HK-2 (cell line): ENCODE data around the gene EPHA1.

Source experiments
- DNase-seq: peaks from one replicate; pipeline ENCODE4 v3.0.0-alpha.2; 2018; ENCODE audit not compliant: unreplicated experiment

EPHA1 gene

DNA sequence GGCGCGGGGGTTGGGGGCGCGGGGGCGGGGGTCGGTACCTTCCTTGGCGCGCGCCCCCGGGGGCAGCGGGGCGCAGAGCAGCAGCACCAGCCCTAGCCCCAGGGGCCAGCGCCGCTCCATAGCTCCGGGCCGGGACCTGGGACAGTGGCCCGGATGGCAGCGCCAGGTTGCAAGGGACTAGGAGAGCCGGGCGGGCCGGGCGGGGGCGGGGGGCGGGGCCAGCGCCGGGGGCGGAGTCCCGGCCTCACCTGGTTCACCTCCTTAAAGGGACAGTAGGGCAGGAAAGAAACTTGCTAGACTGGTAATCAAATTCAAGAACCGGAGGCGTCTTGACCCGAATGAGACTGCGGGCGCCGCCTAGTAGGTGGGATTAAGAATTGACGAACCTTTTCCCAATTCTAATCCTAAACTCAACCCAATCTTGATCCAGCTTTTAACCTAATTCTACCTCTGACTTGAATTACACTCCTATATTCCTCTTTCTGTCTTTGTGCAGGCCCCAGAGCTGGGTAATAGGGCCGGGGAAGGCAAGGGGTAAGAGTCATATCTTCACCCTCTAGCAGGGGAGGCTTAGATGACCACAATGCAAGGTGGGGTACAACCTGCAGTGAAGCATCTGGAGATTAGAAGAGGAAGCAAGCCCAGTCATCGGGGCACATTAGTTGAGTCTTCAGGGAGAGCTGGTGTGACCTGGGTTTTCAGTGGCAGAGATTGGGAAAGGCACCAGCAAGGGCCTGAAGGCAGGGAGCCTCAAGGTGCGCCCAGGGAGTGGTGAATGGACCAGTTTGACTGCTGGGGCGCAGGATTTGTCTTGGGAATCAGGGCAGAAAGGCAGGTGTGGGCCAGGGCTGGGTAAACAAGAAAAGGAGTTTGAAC lies at the start of gene EPHA1:
Gene EPHA1, minus strand, starts transcription at position 171 of the 876 bp plus-strand sequence. Its CDS starts 51 bp downstream, at position 120.
- peak; percentile 6 for DNase-seq

DNA sequence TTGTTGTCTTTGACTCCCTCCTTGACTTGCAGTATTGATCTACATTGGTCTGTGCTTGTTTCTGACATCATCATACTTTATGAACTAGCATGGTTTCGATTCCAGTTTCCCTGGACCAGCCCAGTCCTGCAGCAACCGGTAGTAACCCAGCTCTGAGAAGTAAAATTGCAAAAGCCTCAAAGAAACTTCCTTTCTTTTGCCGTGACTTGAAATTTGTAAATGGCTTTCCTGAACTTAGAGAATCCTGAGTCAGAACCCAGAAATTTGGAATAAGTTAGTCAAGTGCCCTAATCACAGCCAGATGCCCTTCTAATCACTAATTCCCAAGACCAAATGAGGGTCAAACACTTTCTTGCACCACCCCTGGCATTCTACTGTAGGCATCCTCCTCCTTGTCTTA lies 49.6 kb upstream of the EPHA1 start:
- DNase-seq: no peak

DNA sequence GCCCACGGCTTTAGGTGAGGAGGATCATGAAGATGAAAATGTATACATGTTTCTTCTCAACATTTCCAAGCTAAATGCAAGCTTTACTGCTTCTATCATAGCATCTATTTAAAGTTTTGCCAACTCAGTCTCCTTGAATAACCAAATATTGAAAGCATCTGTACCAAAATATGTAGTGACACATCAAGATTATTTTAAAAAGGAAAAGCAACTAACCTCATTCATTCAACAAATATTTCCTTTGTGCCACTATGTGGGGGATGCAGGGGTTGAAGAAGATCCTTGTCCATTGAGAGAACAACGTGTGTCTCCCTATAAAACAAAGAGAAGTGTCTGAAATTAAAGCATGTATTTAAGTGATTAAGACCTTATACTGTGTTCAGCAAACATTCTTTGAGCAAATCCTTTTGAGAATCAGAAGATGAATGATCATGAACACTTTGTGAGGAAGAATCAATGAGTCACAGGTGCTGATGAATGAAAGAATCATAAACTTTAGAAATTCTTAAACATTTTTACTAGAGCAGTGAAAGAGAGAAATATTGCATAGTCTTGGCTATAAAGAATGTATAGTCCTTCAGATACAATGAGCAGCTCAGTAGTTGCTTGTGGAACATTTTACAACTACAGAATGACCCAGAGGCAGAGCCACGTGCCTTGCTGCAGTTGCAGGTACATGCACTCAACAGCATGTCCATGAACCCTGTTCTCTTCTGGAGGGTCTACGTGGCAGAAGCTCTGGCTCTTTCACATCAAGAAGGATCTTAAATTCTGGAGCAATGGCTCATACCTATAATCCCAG lies 48.5 kb upstream of the EPHA1 start:
- DNase-seq: no peak

DNA sequence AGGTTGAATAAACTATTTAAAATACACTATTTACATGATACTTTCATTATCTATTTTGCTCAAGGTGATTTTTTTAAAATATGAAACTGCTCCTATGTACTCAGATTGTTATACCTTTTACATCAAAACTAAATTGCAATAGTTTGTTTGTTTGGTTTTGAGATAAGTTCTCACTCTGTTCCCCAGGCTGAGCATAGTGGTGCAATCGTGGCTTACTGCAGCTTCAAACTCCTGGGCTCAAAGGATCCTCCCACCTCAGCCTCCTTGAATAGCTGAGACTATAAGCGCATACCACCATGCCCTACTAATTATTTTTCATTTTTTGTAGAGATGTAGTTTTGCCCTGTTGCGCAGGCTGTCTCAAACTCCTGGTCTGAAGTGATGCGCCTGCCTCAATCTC lies 47.3 kb upstream of the EPHA1 start:
- DNase-seq: no peak

DNA sequence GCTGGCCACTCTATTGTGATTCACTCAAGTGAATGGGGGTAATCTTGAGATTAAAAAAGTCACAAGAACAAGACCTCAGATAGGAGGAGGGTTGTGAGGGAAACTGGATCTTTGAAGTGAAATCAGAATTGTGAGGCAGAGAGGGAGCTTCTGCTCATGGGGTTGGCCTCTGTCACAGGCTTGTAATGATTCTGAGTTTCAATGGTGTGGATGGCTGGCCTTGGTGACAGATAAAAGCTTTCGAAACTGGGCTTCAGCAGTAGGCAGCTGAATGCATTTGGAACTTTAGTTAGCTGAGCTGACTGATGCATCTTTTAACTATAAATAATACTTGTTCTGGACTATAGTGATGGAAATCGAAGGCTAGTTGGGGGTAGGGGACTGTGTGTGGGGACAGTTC lies 46.8 kb upstream of the EPHA1 start:
- no peak for DNase-seq

DNA sequence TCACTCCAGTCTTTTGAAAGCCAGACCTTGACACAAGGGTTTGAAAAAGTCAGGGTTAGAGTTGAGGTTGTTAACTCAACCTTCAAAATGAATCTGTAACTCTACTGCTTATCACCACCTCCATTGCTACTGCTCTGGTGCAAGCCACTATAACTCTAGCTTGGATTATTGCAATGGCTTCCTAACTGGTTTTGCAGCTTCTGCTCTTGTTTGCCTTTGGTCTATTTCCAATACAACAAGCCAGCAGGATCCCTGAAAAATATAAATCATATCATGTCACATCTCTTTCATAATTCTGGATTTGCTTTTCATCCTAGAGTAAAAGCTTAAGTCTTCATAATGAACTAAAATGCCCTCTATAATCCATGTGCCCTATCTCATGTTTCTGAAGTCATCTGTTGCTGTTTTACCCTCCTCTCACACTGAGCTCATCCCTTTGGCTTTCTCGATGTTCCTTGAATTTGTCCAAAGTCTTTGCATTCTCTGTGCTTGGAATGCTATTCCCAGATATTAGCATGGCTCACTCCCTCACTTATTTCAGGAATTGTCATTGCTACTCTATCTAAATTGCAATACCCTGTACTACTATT lies 45.5 kb upstream of the EPHA1 start:
- DNase-seq: no peak

DNA sequence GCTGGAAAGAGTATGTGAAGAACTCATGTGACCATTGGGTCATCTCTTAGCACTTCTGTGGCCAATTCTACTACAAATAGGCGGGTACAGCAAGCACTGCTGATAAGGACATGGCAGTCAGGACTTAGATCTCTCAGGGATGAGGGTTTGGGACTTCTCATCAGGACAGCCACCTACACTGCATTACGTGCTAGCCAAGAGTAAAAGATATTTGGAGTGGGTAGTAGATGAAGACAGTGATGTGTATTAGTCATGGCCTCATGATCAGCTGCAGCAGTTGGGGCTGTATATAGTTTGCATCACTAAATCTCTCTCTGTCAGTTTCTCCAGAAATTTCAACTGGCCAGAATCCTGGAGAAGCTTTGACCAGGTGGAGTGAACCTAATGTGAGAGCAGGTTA lies 43.8 kb upstream of the EPHA1 start:
- DNase-seq: no peak

DNA sequence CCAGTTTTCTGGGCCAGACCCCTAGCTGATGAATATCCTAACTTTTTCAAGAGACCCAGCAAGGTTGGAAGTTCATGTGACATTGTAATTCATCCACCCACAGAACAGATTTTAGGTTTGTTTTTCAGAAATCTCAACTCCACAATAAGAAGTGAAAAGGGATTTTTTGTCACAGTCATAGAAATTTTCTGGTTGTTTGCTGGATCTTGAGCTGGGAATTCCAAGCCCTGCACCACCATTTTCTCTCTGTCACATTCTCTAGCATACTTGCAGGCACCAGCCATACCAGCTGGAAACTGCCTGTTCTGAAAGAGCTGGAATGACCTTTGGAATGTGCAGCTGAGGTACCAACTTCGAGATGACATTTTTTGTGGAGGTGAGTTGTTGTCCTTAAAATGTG lies 43.1 kb upstream of the EPHA1 start:
- no peak for DNase-seq

DNA sequence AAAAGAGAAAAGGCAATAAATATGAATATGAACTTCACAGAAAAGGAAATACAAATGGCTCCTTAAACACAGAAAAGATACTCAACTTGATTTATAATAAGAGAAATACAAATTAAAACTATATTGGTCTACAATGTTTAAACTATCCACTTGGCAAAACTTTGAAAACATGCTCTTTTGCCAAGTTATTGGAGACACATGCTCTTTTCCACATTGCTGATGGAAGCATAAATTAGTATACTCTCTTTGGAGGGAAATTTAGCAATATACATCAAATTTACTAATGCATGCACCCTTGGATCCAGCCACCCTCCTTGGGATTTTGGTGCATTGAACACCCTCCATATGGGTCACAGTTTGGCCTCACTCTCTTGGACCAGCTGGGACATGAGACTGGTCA lies 42.5 kb upstream of the EPHA1 start:
- DNase-seq: no peak

DNA sequence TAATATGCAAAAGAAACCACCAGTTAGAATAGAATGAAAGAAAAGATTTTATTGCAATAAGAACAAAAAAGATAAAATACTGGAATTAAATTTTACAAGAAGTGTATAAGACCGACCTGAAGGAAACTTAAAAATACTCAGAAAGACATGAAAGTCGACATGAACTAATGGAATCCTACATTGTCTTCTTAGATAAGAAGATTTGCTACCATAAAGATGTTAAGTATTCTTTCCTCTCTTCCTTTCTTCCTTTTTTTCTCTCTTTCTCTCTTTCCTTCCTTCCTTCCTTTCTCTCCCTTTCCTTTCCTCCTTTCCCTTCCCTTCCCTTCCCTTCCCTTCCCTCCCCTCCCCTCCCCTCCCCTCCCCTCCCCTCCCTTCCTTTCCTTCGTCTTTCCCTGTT lies 41.1 kb upstream of the EPHA1 start:
- DNase-seq: no peak

DNA sequence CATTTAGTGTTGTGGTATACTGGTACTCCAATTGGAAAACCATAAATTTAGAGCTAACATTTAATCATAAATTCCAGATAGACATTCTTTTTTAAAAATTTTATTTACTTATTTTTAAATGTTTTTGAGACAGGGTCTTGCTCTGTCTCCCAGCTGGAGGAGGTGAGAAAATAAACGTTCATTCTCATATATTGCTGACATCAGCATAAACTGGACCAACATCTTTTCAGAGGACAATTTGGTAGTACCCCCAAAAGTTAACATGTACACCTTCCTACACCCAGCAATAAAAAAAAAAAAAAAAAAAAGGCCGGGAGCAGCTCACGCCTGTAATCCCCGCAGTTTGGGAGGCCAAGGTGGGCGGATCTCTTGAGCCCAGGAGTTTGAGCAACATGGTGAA lies 39.8 kb upstream of the EPHA1 start:
- DNase-seq: no peak

DNA sequence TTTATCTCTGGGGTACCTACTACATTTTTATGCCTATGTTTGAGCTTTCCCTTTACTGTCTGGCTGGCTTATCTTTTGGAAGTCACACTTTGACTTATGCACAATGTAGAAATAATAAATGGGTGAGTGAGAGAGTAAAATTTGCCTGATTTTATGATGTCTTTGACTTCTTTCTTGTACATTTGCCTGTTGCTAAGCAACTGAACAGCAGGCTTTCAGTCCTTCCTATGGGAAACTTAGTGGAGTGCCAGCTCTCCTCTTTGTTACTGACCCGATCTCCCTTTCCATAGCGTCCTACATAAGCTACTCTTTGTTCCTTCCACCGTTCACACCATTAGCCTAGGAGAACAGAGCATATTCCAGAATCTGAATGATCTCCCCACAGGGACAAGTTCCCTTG lies 38.8 kb upstream of the EPHA1 start:
- DNase-seq: no peak

DNA sequence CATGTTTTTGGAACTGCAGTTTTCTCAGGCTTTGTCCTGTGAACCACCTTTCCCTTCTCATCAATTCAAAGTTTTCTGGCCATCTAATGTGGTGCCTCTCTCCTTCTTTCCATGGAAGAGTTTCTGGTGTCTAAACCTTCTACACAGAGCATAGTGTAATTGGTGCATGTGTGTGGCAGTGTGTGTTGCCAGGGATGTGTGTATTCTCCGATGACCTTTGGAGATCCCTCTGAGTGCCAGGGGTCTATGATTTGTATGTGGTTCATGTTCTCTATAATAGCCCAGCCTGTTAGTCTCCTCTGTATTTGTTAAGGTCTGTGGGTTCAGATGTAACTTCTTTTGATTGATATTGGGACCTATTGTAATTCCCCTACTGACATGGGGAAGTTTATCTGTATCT lies 36.1 kb upstream of the EPHA1 start:
- DNase-seq: no peak

DNA sequence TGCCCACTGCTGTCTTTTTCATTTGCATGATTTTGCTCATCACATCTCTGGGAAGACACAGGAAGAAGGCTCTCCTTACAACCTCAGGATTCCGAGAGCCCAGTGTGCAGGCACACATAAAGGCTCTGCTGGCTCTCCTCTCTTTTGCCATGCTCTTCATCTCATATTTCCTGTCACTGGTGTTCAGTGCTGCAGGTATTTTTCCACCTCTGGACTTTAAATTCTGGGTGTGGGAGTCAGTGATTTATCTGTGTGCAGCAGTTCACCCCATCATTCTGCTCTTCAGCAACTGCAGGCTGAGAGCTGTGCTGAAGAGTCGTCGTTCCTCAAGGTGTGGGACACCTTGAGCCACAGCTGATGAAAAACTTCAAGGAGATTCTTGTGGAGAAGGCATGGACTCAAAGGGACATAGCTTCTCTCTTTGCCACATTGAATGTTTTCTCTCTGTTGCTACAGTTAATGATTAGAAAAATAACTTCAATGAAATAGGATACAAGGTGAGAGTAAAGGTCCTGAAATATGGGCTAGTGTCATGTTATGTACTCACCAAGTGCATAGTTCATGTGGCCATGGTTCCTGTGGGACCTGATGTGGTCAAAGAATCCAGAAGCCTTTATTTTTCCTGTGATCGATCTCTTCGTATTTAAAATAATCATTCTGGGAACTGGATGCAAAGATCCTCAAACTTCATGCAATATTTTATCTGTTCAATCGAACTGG lies 35.6 kb upstream of the EPHA1 start:
- no peak for DNase-seq

DNA sequence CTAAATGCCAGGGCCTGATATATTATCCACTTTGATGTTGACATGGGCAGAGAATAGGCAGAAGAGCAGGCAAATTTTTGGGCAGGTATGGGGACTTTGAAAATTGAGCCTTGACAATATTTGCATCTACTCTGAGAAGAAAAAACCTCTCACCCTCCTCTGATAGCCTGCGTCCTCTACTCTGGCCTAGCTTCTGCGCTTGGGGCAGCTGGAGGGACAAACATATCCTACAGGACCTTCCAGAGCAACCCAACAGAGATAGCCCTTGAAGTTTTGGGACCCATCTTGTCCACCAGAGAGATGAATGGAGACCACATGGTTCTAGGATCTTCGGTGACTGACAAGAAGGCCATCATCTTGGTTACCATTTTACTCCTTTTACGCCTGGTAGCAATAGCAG lies 34.5 kb upstream of the EPHA1 start, which contains the start of gene TAS2R60:
Gene TAS2R60, plus strand, starts transcription at position 301 of the 400 bp plus-strand sequence. Its CDS starts 0 bp downstream, at position 301.
- no peak for DNase-seq

DNA sequence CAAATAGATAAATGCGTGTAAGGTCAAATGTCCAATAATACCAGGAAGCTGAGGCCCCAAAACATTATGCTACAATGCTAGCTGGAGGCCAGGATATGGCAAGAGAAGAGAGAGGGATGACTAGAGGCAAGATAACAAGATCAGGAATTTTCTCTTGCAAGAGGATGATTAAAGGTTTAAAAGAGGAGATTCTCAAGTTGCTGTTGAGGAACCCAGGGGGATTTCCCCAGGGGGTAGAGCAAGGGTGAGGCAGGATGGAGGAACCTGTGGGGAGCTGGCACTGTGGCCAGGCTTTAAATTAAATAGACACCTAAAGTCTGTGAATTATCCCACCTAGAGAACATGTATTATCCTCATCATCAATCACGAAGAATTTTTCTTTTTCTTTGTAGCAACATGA lies 31.2 kb upstream of the EPHA1 start:
- no peak for DNase-seq

DNA sequence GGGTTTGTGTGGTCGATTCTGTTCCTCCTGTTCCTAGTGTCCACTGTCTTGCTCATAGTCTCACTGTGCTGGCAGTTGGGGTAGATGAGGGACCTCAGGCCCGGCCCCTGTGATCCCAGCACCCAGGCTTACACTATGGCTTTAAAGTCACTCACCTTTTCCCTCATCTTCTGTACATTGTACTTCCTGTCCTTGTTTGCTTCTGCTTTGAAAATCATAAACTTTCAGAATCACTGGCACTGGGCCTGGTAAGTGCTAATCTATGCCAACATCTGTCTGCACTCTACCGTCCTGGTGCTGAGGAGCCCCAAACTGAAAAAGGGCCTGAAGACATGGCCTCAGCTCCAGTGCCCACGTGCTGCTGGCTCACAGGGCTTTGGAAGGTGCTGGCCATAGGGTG lies 28.9 kb upstream of the EPHA1 start:
- DNase-seq: no peak

DNA sequence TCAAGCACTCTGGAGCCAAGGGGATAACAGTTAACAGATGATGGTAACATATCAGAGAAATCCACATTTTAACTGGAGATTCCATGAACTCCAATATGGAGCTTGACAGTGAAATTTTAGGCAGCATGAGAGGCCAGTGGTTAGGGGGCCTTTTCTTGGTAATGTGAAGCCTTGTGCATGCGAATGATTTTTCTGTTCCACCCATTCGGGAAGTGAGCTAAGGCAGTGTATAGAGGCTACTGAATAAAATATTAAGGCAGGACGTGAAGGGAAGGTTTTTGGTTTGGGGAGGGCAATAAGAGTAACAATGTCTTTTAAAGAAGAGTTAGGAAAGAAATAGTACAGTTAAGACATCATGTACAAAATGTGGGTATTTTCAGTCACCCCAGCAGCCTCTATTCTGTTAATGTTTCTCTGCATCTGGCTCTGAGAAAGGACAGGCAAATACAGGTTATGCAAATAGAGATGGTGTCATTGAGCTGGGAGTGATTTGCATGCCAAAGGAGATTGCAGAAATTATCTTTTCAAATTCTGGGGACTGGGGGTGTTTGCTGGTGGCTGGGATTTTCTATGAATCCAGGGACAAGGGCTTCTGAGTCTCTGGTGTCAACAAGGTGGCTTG lies 27.8 kb upstream of the EPHA1 start:
- no peak for DNase-seq

DNA sequence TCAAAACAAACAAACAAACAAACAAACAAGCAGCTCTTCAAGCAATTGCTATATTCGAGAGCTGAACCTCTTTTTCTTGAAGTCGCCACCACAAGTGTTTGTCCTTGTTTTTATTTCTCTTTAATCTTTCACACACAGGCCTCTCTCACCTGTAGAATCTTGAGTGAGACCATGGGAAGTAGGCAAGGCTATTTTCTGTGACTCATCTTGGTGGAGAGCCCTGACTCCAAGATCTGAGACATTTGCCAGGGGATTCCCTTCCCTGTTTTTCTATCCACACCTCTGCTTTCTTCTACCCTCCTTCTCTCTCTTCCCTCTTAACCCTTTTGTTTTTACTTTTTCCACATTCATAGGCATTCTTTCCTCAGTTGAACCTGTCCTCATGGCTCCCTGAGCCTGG lies 26.6 kb upstream of the EPHA1 start:
- DNase-seq: no peak

DNA sequence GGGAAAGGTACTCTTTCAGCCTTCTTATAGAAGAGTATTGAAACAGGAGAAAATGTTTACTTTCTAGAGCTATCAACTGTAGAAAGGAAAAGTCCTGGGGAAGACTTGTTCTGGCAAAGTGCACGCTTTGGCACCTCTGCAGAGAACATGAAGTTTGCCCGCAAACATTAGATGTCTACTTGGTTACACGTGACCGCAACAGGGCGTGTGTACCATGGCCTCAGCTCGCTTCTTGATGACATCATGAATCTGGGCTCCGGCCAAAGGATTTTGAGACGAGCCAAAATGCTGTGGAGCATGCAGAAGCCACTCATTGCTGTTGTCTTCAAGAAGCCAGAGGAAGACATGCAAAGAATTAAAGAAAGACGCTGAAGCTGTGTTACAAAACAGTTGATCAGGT lies 26.0 kb upstream of the EPHA1 start:
- DNase-seq: peak; percentile 14

DNA sequence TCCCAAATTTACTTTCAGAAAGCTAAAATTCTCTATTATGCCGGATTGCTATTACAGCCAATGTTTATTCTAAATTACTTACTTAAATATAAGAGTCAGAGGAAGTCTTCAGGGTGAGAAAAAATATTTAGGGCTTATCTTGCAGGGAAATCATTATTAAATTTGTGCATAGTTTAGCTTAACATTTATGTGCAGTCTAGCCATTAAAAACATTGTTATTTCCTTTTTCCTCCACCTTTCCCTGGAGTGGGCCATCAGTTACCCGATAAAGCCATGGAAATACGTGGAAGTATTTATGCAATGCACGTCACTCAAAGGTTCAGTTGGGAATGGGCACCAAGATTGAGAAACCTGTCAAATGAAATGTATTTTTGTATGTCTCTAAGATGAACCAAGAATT lies 25.1 kb upstream of the EPHA1 start:
- DNase-seq: no peak

DNA sequence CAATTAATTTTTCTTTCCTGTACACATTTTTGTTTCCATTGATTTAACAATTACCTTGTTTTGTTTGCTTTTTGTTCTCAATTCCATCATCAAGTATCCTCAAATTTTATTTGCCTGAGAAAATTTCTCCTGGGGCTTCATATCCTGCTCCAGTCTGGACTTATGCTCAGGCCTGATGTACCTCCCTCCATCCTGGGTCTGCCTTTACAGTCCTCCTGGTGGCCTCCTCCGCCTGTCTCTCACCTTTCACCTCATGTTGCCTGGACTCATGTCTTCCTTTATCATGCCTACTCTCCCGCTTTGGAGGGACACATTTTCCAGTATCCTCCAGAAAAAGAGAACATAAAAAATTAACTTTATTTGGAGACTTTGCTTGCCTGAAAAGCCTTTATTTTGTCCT lies 22.5 kb upstream of the EPHA1 start:
- DNase-seq: no peak
